DOHH2 (cell line): Measurements from ENCODE around the gene MRM2.
"Not testable (repeated sequence)": the region's sequence is repeated elsewhere in the genome, so short reads cannot be mapped to it uniquely, and the experiment has no call there.

ENCODE experiments used
- H3F3A ChIP-seq: fragments of 200-600 bp; sonication (generic), shearing (Covaris generic); 2 replicates; pipeline ENCODE4 v1.6.0; 2016; ENCODE audit warnings: antibody characterized with exemption, mild to moderate bottlenecking; ENCODE audit not compliant: control insufficient read depth, insufficient read depth
- H3K27ac ChIP-seq: fragments of 200-600 bp; sonication (generic); 2 replicates; pipeline ENCODE4 v1.5.1; 2014; ENCODE audit warnings: low read depth, mild to moderate bottlenecking, low read length, moderate library complexity
- H3K27me3 ChIP-seq: fragments of 200-600 bp; sonication (generic); 2 replicates; pipeline ENCODE4 v1.6.1; 2014; ENCODE audit warnings: mild to moderate bottlenecking, low read length, mixed read lengths; ENCODE audit not compliant: control insufficient read depth
- H3K36me3 ChIP-seq: fragments of 200-600 bp; sonication (generic); 2 replicates; pipeline ENCODE4 v1.6.1; 2014; ENCODE audit warnings: mild to moderate bottlenecking, low read length, moderate library complexity, mixed read lengths; ENCODE audit not compliant: control insufficient read depth
- H3K4me1 ChIP-seq: fragments of 200-600 bp; sonication (generic); 2 replicates; pipeline ENCODE4 v1.6.1; 2014; ENCODE audit warnings: mild to moderate bottlenecking, low read length, mixed read lengths; ENCODE audit not compliant: control insufficient read depth
- H3K4me2 ChIP-seq: fragments of 200-600 bp; sonication (generic); 2 replicates; pipeline ENCODE4 v1.6.0; 2014; ENCODE audit warnings: mild to moderate bottlenecking, low read length, moderate library complexity
- H3K4me3 ChIP-seq: fragments of 200-600 bp; sonication (generic); 2 replicates; pipeline ENCODE4 v1.5.1; 2014; ENCODE audit warnings: mild to moderate bottlenecking, low read length, mixed read lengths
- H3K79me2 ChIP-seq: fragments of 200-600 bp; sonication (generic); 2 replicates; pipeline ENCODE4 v1.6.1; 2014; ENCODE audit warnings: mild to moderate bottlenecking, low read length, mixed read lengths; ENCODE audit not compliant: control insufficient read depth
- H3K9me2 ChIP-seq: fragments of 200-600 bp; sonication (generic); replicated peaks from 2 replicates; pipeline ENCODE4 v1.6.1; 2014; ENCODE audit warnings: mild to moderate bottlenecking, low read length, mixed read lengths; ENCODE audit not compliant: control insufficient read depth
- H3K9me3 ChIP-seq: fragments of 200-600 bp; sonication (generic); 2 replicates; pipeline ENCODE4 v1.6.1; 2014; ENCODE audit warnings: antibody characterized with exemption, low read length, mixed read lengths; ENCODE audit not compliant: control insufficient read depth, insufficient read depth
- H4K20me1 ChIP-seq: fragments of 200-600 bp; sonication (generic); 2 replicates; pipeline ENCODE4 v1.6.0; 2014; ENCODE audit warnings: low read depth, mild to moderate bottlenecking, antibody characterized with exemption, low read length, moderate library complexity; ENCODE audit not compliant: control insufficient read depth, insufficient read depth
- EZH2phosphoT487 ChIP-seq: fragments of 200-600 bp; sonication (generic); IDR thresholded peaks from 2 replicates; pipeline ENCODE4 v1.6.1; 2017; ENCODE audit warnings: borderline replicate concordance, mild to moderate bottlenecking, antibody characterized with exemption, low read length, moderate library complexity, mixed read lengths
- TF ChIP-seq, protein P1 (sequence below): fragments of 200-600 bp; sonication (generic); IDR thresholded peaks from one replicate; pipeline ENCODE4 v1.5.1; 2014; ENCODE audit warnings: antibody characterized with exemption, mild to moderate bottlenecking, low read depth, low read length; ENCODE audit not compliant: poor library complexity, severe bottlenecking

The MRM2 gene

DNA sequence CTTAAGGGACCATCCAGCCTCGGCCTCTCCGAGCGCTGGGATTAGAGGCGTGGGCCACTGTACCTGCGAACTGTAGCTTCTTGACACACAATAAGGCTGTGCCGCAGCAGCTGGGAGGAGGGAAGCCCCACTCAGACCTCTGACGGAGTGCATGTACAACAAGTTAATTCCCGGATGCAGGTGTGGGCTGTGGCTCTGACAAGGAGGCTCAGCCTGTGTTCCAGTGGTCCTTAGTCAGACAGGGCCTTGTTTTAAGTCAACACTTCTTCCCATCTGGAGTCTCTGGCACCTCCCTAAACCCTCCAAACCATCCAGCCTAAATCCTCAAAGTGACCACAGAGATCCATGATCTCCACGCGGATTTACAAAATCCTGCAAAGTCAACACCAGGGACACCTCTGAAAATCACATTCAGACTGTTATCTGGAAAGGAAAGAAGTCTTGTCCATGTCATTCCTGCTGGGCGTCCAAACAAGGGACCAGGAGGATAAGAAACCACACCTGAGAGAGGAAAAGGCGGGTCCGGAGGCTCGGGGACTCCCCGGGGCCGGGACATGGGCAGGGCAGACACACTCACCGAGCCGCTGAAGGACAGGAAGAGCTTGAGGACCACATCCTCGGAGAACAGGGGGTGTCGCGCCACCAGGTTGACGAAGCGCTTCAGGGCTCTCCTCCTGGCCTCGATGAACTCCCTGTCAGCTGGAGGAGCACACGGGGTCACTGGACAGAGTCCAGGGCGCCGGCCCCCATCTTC, 29.4 kb upstream of the MRM2 start:
- Histone ChIP-seq H4K20me1 (peaks cover 3% of the 10 kb centered on the region; the same call in 1 of the 2 replicates), H3K4me2 (no peak overlapping the region), H3K9me2 (no peaks in the 10 kb centered on the region), H3K27ac (no peak overlapping the region), H3K36me3 (peaks cover 17% of the 10 kb centered on the region; the same call in 1 of the 2 replicates), H3K79me2 (no peaks in the 10 kb centered on the region), H3F3A (no peaks in the 10 kb centered on the region), H3K27me3 (no peaks in the 10 kb centered on the region), H3K4me3 (no peak overlapping the region), H3K4me1 (no peaks in the 10 kb centered on the region), H3K9me3 (no peaks in the 10 kb centered on the region)
- TF ChIP-seq, protein P1, sequence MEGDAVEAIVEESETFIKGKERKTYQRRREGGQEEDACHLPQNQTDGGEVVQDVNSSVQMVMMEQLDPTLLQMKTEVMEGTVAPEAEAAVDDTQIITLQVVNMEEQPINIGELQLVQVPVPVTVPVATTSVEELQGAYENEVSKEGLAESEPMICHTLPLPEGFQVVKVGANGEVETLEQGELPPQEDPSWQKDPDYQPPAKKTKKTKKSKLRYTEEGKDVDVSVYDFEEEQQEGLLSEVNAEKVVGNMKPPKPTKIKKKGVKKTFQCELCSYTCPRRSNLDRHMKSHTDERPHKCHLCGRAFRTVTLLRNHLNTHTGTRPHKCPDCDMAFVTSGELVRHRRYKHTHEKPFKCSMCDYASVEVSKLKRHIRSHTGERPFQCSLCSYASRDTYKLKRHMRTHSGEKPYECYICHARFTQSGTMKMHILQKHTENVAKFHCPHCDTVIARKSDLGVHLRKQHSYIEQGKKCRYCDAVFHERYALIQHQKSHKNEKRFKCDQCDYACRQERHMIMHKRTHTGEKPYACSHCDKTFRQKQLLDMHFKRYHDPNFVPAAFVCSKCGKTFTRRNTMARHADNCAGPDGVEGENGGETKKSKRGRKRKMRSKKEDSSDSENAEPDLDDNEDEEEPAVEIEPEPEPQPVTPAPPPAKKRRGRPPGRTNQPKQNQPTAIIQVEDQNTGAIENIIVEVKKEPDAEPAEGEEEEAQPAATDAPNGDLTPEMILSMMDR: no peak
- no peak for TF ChIP-seq EZH2phosphoT487

DNA sequence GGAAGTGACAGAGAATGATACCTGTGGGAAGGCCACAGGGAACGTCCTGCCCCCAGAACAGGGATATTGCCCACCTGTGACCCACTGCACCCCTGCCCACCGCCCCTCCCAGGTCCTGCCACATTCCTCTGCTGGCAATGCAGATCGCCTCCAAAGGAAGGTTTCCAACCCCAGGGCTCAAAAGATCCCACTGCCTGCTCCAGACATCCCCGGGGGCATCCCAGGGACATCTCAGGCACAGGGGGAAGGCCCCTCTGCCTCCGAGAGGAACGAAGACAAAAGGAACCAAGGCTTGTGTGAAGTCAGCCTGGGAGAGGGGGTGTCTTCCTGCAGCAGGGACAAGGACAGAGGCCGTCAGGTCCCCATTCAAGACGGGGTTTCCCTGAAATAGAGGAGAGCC, 28.5 kb upstream of the MRM2 start:
- no peaks in the 10 kb centered on the region for H3K9me3 ChIP-seq
- no peak for TF ChIP-seq EZH2phosphoT487
- TF ChIP-seq, protein P1: no peak
- H3K27ac ChIP-seq: no peak overlapping the region
- H3K27me3 ChIP-seq: no peaks in the 10 kb centered on the region
- no peak overlapping the region for H3K4me3 ChIP-seq
- H3K4me2 ChIP-seq: no peak overlapping the region
- peaks cover 17% of the 10 kb centered on the region; the same call in 1 of the 2 replicates for H3K36me3 ChIP-seq
- no peaks in the 10 kb centered on the region for H3K4me1 ChIP-seq
- no peaks in the 10 kb centered on the region for H3F3A ChIP-seq
- no peaks in the 10 kb centered on the region for H3K9me2 ChIP-seq
- H4K20me1 ChIP-seq: peaks cover 3% of the 10 kb centered on the region; the same call in 1 of the 2 replicates
- no peaks in the 10 kb centered on the region for H3K79me2 ChIP-seq

DNA sequence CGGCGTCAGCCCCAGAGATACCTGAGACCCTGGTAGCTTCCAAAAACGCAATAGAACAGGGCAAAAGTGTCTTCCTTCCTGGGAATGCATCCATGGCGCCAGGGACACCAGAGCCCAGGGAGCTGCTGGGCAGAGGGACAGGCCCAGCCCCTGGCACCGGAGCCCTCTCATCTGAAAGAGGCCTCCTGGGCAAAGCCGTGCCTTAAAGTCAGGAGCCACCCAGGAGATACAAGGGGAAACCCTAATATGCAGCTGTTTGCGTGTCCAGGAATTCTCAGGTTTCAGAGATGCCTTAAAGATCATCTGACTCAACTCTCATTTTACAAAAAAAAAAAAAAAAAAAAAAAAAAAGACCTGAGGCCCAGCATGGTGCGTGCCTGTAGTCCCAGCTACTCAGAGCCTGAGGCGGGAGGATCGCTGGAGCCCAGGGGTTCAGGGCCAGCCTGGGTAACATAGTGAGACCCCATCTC, 28.0 kb upstream of the MRM2 start:
- no peaks in the 10 kb centered on the region for H3F3A ChIP-seq
- no peaks in the 10 kb centered on the region for H3K9me3 ChIP-seq
- no peak overlapping the region for H3K27ac ChIP-seq
- H3K79me2 ChIP-seq: no peaks in the 10 kb centered on the region
- peaks cover 3% of the 10 kb centered on the region; the same call in 1 of the 2 replicates for H4K20me1 ChIP-seq
- TF ChIP-seq EZH2phosphoT487: no peak
- TF ChIP-seq, protein P1: no peak
- no peaks in the 10 kb centered on the region for H3K27me3 ChIP-seq
- H3K4me2 ChIP-seq: no peak overlapping the region
- no peaks in the 10 kb centered on the region for H3K4me1 ChIP-seq
- H3K4me3 ChIP-seq: no peak overlapping the region
- H3K36me3 ChIP-seq: peaks cover 17% of the 10 kb centered on the region; the same call in 1 of the 2 replicates
- no peaks in the 10 kb centered on the region for H3K9me2 ChIP-seq

DNA sequence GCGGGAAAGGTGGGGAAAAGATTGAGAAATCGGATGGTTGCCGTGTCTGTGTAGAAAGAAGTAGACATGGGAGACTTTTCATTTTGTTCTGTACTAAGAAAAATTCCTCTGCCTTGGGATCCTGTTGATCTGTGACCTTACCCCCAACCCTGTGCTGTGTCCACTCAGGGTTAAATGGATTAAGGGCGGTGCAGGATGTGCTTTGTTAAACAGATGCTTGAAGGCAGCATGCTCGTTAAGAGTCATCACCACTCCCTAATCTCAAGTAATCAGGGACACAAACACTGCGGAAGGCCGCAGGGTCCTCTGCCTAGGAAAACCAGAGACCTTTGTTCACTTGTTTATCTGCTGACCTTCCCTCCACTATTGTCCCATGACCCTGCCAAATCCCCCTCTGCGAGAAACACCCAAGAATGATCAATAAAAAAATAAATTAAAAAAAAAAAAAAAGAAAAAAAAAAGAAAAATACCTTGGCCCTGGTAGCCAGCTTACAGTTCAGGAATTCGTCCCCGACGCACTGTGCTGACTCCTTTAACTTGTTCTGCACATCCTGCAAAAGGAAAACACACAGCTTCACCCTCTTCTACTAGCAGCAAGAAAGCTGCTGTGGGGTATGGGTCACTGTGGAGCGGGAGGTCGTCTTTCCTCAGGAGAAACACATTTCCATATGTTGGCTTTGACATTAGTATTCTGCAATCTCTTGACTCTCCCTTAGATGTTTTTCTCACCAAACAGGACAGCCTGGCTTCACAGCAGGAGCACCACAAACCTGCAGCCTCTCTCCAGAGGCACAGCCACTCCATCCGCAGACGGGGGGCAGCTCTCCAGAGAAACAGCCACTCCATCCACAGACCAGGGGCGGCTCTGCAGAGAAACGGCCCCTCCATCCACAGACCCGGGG, 27.3 kb upstream of the MRM2 start:
- not testable (repeated sequence) for H3K9me3 ChIP-seq, H3K4me1 ChIP-seq, H3K27ac ChIP-seq, H3K79me2 ChIP-seq, H3K27me3 ChIP-seq, H4K20me1 ChIP-seq, H3F3A ChIP-seq, H3K4me2 ChIP-seq, H3K9me2 ChIP-seq, H3K4me3 ChIP-seq
- peaks cover 16% of the 10 kb centered on the region; the same call in 1 of the 2 replicates for H3K36me3 ChIP-seq
